Neural cell (in vitro differentiated cells): Measurements from ENCODE around the gene TMEM120A.

Experiments
- CTCF ChIP-seq: fragments of 450-650 bp; IDR thresholded peaks from 2 replicates; pipeline ENCODE4 v1.5.1; 2014; ENCODE audit warnings: antibody characterized with exemption, mild to moderate bottlenecking, moderate library complexity; ENCODE audit not compliant: poor library complexity, severe bottlenecking
- EP300 ChIP-seq: fragments of 450-650 bp; conservative IDR thresholded peaks from 2 replicates; pipeline ENCODE4 v1.6.1; 2014; ENCODE audit warnings: antibody characterized with exemption, mild to moderate bottlenecking, moderate library complexity; ENCODE audit not compliant: poor library complexity, severe bottlenecking
- EZH2 ChIP-seq: fragments of 200-600, 300-800 bp; shearing (Covaris generic), sonication (generic); IDR thresholded peaks from 2 replicates; pipeline ENCODE4 v1.6.1; 2014; ENCODE audit warnings: antibody characterized with exemption, low read length, borderline replicate concordance, mild to moderate bottlenecking; ENCODE audit not compliant: insufficient read depth, poor library complexity, severe bottlenecking
- MXI1 ChIP-seq: fragments of 450-650 bp; conservative IDR thresholded peaks from 2 replicates; pipeline ENCODE4 v1.6.1; 2014; ENCODE audit warnings: antibody characterized with exemption, mild to moderate bottlenecking; ENCODE audit not compliant: poor library complexity, severe bottlenecking
- POLR2AphosphoS5 ChIP-seq: IDR thresholded peaks from 2 replicates; pipeline ENCODE4 v1.6.1; 2012
- RAD21 ChIP-seq: fragments of 450-650 bp; conservative IDR thresholded peaks from 2 replicates; pipeline ENCODE4 v1.6.1; 2014; ENCODE audit warnings: antibody characterized with exemption, mild to moderate bottlenecking, moderate library complexity
- REST ChIP-seq: IDR thresholded peaks from 2 replicates; pipeline ENCODE4 v1.6.1; 2012; ENCODE audit warnings: borderline replicate concordance
- TAF1 ChIP-seq: IDR thresholded peaks from 2 replicates; pipeline ENCODE4 v1.6.1; 2012; ENCODE audit warnings: low read depth

- no peak for TF ChIP-seq EP300
- TF ChIP-seq TAF1 = no peak
- TF ChIP-seq CTCF = no peak
- TF ChIP-seq POLR2AphosphoS5 = no peak
- no peak for TF ChIP-seq REST
- no peak for TF ChIP-seq EZH2
- no peak for TF ChIP-seq MXI1
- no peak for TF ChIP-seq RAD21
Observed at GRCh38 chr7:75986147-75986781, 8.1 kb downstream of the TMEM120A start.
